IPS-20b (cell line): ENCODE data around the gene TTI1.

ENCODE experiments used
- H3K27ac ChIP-seq: one replicate; pipeline ENCODE4 v1.5.1; 2013; ENCODE audit warnings: low read length
- H3K27me3 ChIP-seq: 2 replicates; pipeline ENCODE4 v1.6.1; 2013; ENCODE audit warnings: mild to moderate bottlenecking, low read length, inconsistent platforms; ENCODE audit not compliant: insufficient read depth
- H3K36me3 ChIP-seq: 2 replicates; pipeline ENCODE4 v1.6.1; 2013; ENCODE audit warnings: low read depth, mild to moderate bottlenecking, inconsistent platforms, low read length, moderate library complexity; ENCODE audit not compliant: insufficient read depth
- H3K4me1 ChIP-seq: 2 replicates; pipeline ENCODE4 v1.6.1; 2013; ENCODE audit warnings: mild to moderate bottlenecking, control low read depth, inconsistent platforms, low read length, moderate library complexity; ENCODE audit not compliant: insufficient read depth
- H3K4me3 ChIP-seq: 2 replicates; pipeline ENCODE4 v1.5.1; 2013; ENCODE audit warnings: mild to moderate bottlenecking, low read length, inconsistent platforms
- H3K9ac ChIP-seq: 2 replicates; pipeline ENCODE4 v1.6.1; 2013; ENCODE audit warnings: low read depth, mild to moderate bottlenecking, inconsistent platforms, low read length, moderate library complexity
- H3K9me3 ChIP-seq: 2 replicates; pipeline ENCODE4 v1.6.1; 2013; ENCODE audit warnings: mild to moderate bottlenecking, low read depth, low read length, inconsistent platforms; ENCODE audit not compliant: insufficient read depth

Gene TTI1

DNA sequence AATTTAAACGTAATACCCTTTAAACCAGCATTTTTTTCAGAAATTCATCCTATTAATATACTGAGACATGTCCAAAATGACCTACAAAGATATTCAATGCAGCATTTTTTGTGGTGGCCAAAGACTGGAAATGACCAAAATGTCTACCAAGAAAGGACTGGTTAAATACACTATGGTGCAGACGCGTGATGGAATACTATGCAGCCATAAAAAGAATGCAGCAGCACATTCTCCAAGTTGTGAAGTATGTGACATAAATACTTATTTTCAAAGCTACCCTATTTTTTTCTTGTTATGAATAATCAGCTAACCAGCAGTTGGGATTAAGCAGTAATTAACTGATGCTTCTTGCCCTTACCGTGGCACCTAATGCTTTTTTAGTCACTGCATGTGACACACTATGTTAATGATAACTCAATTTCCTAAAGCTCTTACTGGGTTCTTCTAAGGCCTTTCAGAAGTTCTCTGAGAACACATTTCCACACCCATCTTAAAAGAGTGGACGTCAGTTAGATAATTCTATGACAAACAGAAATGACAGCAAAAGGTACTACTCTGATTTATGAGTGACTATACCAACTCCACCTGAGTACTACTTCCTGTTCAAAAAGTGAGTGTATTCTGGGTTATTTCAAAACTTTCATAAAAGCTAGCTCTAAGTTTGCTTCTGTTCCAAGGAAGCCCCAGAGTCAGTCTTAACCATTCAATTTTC is 24.9 kb downstream of the TTI1 start:
- Histone ChIP-seq H3K36me3 (peaks cover 61% of the 10 kb centered on the region), H3K4me1 (no peaks in the 10 kb centered on the region), H3K4me3 (no peak overlapping the region), H3K9me3 (no peaks in the 10 kb centered on the region), H3K27ac (no peak overlapping the region), H3K27me3 (no peaks in the 10 kb centered on the region), H3K9ac (no peak overlapping the region)

DNA sequence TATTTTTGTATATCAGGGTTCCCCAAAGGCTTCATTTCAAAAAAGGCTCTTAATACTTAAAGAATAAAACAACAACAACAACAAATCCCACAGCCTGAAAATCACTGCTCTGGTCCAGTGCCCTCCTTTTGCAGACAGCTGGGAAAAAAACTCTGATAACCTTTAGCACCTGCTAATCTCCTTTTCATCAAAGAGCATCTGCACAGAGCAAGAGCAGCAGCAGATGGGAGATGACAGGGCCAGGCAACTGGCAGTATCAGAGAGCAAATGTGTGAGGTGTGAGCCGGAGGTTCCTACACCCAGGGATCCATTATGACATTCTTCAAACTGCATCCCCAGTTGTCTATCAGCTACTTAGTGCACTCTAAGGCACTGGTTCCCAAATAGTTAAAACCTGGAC is 25.7 kb downstream of the TTI1 start:
- no peaks in the 10 kb centered on the region for H3K9me3 ChIP-seq
- no peak overlapping the region for H3K27ac ChIP-seq
- H3K4me1 ChIP-seq = no peaks in the 10 kb centered on the region
- H3K4me3 ChIP-seq = no peak overlapping the region
- H3K36me3 ChIP-seq = peaks cover 60% of the 10 kb centered on the region
- no peak overlapping the region for H3K9ac ChIP-seq
- no peaks in the 10 kb centered on the region for H3K27me3 ChIP-seq

DNA sequence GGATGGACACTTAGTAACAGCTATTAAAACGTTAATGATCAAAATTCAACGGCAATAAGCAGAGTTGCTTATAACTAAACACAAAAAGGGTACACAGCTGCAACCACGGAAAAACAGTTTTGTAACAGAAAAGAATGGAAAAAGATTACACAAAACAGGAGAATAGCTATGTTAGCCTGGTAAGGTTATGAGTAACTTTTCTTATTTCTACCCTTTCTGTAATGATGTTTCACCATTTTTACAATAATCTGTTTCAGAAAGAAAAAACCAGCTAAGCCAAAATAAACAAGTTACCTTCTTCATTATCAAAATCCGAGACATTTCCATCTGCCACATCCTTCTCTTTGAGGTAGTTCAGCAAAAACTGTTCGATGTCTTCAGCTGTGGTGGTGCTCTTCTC is 27.4 kb downstream of the TTI1 start:
- H3K27ac ChIP-seq = no peak overlapping the region
- no peaks in the 10 kb centered on the region for H3K4me1 ChIP-seq
- peaks cover 60% of the 10 kb centered on the region for H3K36me3 ChIP-seq
- no peak overlapping the region for H3K4me3 ChIP-seq
- no peaks in the 10 kb centered on the region for H3K27me3 ChIP-seq
- no peak overlapping the region for H3K9ac ChIP-seq
- no peaks in the 10 kb centered on the region for H3K9me3 ChIP-seq

DNA sequence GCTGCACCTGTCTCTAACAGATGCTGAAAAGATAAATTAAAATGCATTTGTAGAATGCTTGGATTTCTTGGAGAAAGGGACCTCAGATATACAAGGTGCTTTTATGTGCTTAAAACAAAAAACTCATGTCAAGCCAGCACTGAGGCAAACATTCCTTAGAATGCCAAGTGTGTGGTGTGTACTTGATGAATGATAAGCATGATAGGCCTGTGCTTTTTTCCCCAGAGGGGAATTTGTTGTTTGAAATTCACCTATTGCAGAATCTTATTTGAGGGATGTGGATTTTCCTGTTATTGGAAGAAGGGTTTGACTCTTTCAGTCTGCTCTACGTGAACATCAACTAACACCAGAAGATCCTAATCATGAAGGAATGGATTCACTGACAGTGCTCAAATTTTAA is 28.8 kb downstream of the TTI1 start:
- no peaks in the 10 kb centered on the region for H3K9me3 ChIP-seq
- H3K36me3 ChIP-seq = peaks cover 65% of the 10 kb centered on the region
- H3K27me3 ChIP-seq = no peaks in the 10 kb centered on the region
- no peak overlapping the region for H3K9ac ChIP-seq
- no peak overlapping the region for H3K27ac ChIP-seq
- no peaks in the 10 kb centered on the region for H3K4me1 ChIP-seq
- H3K4me3 ChIP-seq = no peak overlapping the region

DNA sequence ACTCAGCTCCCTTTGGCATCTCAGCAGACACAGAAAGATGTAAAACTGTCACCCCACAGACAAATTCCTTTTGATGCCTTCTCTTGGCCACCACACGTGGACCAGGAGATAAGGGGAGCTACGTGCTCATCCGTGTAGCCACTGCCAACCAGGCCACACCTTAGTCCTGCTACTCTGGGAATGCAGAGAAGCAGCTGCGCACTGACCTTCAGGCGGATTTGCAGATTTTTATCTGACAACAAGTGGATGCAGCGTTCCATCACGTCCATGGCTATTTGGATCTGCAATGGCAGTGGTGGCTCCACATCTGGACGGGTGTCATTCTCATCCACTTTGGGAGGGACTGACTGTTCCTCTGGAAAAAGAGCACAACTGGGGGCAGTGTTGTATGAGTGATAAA is 30.8 kb downstream of the TTI1 start:
- H3K9me3 ChIP-seq = no peaks in the 10 kb centered on the region
- no peak overlapping the region for H3K27ac ChIP-seq
- no peaks in the 10 kb centered on the region for H3K4me1 ChIP-seq
- H3K27me3 ChIP-seq = no peaks in the 10 kb centered on the region
- peaks cover 80% of the 10 kb centered on the region for H3K36me3 ChIP-seq
- H3K4me3 ChIP-seq = no peak overlapping the region
- no peak overlapping the region for H3K9ac ChIP-seq

DNA sequence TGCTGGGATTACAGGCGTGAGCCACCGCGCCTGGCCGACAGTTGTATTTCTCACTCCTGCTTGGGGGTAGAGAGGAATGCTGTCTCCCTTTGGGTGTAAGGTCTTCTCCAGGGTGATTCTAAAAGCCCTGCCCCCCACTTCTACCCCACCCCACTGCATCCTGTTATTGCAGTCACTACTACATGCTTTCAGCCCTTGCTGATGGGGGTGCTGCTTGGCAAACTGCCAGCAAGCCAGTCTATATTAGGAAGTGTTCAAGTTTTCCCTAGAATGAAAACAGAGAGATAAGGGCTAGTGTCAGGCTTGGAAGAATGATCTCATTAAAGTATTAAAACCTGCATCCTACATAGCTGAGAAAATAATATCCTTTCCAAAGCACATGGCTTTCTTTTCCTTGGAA is 31.3 kb downstream of the TTI1 start:
- Histone ChIP-seq H3K36me3 (peaks cover 84% of the 10 kb centered on the region), H3K9me3 (no peaks in the 10 kb centered on the region), H3K4me1 (no peaks in the 10 kb centered on the region), H3K4me3 (no peak overlapping the region), H3K9ac (no peak overlapping the region), H3K27ac (no peak overlapping the region), H3K27me3 (no peaks in the 10 kb centered on the region)

DNA sequence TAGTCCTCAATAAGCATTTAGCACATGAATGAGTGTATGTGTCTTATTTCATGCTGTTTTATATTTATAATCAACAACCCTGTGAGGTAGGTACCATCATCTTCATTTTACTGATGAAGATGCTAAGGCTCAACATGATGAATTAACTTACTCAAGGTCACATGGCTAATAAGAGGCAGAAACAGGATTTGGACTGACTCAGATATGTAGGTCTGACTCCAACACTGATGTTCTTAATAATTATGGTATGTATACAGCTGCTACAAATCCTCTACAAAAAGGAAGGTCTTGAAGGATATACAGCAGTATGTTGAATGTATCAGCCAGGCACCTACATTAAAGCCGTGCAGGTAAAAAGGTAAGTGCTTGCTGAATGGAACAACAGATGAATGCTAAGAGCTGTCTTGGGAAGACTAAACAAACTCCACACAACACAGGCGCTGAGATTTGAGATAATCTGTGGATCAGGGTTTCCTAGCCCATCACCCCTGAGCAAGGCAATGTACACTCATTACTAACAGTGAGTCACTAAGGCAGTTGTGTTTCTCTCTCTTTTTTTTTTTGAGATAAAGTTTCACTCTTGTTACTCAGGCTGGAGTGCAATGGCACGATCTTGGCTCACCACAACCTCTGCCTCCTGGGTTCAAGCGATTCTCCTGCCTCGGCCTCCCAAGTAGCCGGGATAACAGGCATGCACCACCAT is 31.9 kb downstream of the TTI1 start:
- H3K4me1 ChIP-seq = no peaks in the 10 kb centered on the region
- no peaks in the 10 kb centered on the region for H3K9me3 ChIP-seq
- H3K27me3 ChIP-seq = no peaks in the 10 kb centered on the region
- no peak overlapping the region for H3K9ac ChIP-seq
- H3K36me3 ChIP-seq = peaks cover 91% of the 10 kb centered on the region
- H3K4me3 ChIP-seq = no peak overlapping the region
- H3K27ac ChIP-seq = no peak overlapping the region

DNA sequence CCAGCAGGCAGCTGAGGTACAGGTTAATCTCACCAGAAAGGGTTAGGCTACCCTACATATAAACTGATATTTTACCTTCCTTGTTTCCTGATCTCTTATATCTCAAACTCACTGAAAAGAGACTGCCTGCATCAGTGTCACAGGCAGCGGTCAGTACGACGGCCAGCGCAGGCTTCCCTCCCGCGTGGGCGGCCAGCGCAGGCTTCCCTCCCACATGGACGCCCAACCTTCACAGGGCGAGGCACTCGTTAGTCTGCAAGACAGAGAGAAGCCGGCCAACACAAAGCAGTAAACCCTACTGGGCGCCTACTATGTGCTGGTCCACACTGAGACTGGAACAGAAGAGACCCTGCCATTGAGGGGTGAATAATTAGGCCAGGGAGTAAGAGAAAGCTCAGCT is 33.0 kb downstream of the TTI1 start:
- no peak overlapping the region for H3K27ac ChIP-seq

DNA sequence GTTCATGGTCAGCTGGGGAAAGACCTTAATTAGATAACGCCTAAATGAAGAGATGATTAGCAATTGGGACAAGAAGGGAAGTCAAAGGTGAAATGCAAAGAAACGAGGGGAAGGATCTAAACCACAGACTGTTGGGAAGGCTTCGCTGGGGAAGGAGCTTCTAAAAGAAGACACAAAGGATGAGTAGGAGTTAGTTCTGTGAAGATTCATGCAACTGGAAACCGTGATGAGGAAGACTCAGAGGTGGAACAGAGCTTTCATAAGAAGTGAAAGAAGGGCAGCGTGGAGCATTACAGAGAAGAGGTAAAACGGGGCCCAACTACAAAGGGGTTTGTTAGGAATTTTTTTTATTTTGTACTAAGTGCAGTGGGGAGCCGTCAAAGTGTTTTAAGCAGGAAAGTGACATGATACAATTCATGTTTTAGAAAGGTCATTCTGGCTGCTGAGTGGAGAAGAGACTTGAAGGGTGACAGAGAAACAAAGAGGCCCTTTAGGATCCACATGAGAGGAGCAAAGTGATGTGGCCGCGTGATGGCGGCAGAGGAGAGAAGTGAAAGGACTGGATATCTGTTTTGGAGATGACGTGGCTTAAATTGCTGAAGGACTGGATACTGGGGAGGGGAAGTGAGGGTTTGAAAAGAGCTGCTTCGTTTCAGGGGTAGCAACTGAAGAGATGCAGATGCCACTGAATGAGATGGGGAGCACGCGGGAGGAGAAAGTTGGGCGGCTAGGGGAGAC is 33.6 kb downstream of the TTI1 start:
- Histone ChIP-seq H3K4me3 (no peak overlapping the region), H3K9me3 (no peaks in the 10 kb centered on the region), H3K27ac (no peak overlapping the region), H3K9ac (no peak overlapping the region), H3K36me3 (peaks cover 97% of the 10 kb centered on the region), H3K4me1 (no peaks in the 10 kb centered on the region), H3K27me3 (no peaks in the 10 kb centered on the region)

More for the DNA sequence above, 33.0 kb downstream of the TTI1 start:
- H3K4me3 ChIP-seq = no peak overlapping the region
- no peaks in the 10 kb centered on the region for H3K27me3 ChIP-seq
- no peaks in the 10 kb centered on the region for H3K4me1 ChIP-seq
- no peaks in the 10 kb centered on the region for H3K9me3 ChIP-seq
- peaks cover 96% of the 10 kb centered on the region for H3K36me3 ChIP-seq
- H3K9ac ChIP-seq = no peak overlapping the region

DNA sequence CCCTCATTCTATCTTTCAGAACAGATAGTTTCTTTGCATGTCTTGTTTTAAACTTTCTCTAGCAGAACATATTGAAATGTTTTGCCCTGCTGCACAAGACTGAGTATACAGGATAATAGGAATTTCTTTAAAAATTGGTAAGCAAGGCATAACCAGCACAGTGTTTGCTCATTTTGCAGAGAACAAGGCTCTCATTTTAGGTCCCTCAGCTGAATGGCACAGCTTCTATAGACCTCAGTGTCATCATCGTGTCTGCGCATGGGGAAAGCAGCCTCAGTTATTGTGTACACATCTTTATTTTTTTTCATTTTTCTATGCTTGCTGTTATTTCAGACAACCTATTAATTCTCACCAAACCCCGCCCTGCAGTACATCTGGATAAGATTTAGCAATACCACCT is 35.7 kb downstream of the TTI1 start:
- peaks cover 5% of the 10 kb centered on the region; the same call in 1 of the 2 replicates for H3K4me1 ChIP-seq
- no peaks in the 10 kb centered on the region for H3K27me3 ChIP-seq
- no peak overlapping the region for H3K4me3 ChIP-seq
- peaks cover 90% of the 10 kb centered on the region for H3K36me3 ChIP-seq
- H3K27ac ChIP-seq = no peak overlapping the region
- H3K9me3 ChIP-seq = no peaks in the 10 kb centered on the region
- H3K9ac ChIP-seq = no peak overlapping the region

DNA sequence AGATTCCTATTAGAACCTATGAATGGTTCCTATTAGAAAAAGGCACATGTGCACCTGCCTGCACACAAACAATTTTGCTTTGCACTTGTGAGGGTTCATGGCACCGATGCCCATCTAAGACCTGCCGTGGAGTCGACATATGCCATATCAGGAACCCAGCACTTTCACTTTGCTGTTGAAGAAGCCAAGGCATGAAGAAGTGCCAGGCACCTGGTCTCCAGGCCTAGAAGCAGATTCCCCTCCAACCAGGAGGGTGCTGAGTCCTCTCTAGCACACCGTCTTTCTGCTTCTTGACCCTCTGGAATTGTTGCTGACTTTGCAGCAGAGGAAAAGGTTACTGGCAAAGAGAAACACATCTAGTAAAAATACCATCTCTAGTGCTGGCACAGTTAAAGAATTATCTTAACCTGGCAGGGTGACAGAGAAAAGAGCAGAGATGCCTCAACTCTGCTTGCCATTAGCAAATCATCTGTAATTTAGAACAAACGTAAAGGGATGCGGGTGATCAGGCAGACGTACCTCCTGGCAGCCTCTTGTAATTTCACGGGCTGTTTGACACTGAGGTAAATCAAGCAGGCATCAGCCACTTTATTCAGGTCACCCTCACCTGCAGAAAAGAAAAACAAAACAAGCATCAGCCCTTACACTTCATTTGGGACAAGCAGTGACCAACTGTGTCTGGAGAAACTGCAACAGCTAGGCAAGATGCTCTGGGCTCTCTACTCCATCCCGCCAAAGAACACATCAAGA is 37.2 kb downstream of the TTI1 start:
- H3K27me3 ChIP-seq = no peaks in the 10 kb centered on the region
- H3K27ac ChIP-seq = no peak overlapping the region
- peaks cover 84% of the 10 kb centered on the region for H3K36me3 ChIP-seq
- H3K4me1 ChIP-seq = peaks cover 6% of the 10 kb centered on the region; the same call in 1 of the 2 replicates
- no peak overlapping the region for H3K9ac ChIP-seq
- no peak overlapping the region for H3K4me3 ChIP-seq
- H3K9me3 ChIP-seq = no peaks in the 10 kb centered on the region
